Measurements from ENCODE around the gene LMAN1L.

DNA sequence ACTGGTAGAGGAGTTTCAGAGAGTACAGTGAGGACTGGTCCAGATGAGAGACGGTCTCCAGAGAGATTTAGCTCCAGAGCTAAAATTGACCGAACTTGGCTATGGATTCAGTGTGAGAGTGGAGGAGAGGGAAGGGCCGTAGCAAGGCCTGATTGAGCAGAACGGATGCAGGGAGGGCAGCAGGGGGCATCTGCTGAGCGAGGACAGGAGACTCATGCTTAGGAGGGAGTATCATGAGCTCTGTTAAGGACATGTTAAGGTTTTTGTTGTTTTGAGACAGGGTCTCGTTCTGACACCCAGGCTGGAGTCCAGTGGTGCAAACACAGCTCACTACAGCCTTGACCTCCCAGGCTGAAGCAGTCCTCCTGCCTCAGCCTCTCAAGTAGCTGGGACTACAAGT, 7.7 kb upstream of the LMAN1L start:
- TF ChIP-seq POLR2A (IDR thresholded peaks at IDR 0.05; ENCODE audit: low read length) (no peak), GATA1 (IDR thresholded peaks at IDR 0.05; ENCODE audit: low read depth, low read length) (no peak)
